Kidney epithelial cell (primary cell): ENCODE measurements around the gene AMN. TPM values are rescaled to one million over a fixed set of nuclear protein-coding genes. Genes with fewer than 3 reads are reported as not detected.

Experiments
- DNase-seq: peaks from one replicate; pipeline ENCODE4 v3.0.0-alpha.2; 2010; ENCODE audit warnings: low read depth
- H3K27me3 ChIP-seq: 2 replicates; pipeline ENCODE4 v1.6.0; 2011; ENCODE audit warnings: low read length; ENCODE audit not compliant: control insufficient read depth, insufficient read depth
- H3K36me3 ChIP-seq: 2 replicates; pipeline ENCODE4 v1.5.1; 2011; ENCODE audit warnings: low read length; ENCODE audit not compliant: control insufficient read depth, insufficient read depth
- H3K4me3 ChIP-seq: 2 replicates; pipeline ENCODE4 v1.5.1; 2011; ENCODE audit warnings: low read depth, mild to moderate bottlenecking, control low read depth, low read length
- total RNA-seq: library from RNA; depleted of rRNA; stranded (reverse); fragments of >200 nt; gene quantifications from 2 replicates; pipeline ENCODE4 v1.2.3, GENCODE V29; 2015
- TF ChIP-seq, protein P1 (sequence below): IDR thresholded peaks from 2 replicates; pipeline ENCODE4 v1.5.1; 2011; ENCODE audit warnings: mild to moderate bottlenecking, moderate library complexity, low read length, control low read depth, inconsistent platforms; ENCODE audit not compliant: insufficient read depth, poor library complexity, severe bottlenecking

Gene AMN
- total RNA-seq, 1 donor from 2014 or later: 0.54 TPM

DNA sequence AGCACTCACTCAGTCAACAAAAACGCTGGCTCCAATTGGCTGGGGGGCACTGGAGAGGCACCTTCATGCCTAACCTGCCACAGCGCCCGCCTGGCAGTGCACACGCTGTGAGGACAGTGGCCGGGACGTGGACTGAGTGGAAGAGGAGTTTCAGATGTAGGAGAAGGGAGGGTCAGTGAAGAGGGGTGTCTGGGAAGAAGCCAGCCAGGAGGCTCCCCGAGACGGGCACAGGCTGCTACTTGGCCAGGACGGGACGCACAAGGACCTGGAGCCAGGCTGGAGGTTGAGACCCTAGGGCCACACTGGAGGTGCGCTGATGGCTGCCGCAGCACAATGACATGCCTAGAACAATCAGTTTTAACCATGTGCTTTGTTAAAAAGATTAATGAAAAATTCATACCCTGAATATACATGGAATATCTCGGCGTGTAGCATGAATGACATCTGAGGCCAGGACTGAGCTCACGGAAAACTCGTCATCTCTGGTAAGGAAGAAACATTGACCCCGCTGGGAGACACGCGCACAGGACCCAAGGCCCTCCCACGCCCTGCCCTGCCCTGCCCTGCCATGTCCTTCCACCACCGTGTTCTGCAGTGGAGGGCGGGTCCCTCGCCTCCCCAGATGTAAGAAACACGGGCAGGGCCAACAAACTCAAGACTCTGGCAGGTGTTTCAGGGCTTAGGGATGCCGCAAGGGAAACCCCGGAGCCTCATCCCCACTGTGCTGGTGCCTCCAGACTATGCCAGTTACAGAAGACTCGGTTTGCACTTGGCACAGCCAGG lies 25.0 kb downstream of the AMN start:
- H3K27me3 ChIP-seq: no peaks in the 10 kb centered on the region
- no peak for DNase-seq
- TF ChIP-seq, protein P1, sequence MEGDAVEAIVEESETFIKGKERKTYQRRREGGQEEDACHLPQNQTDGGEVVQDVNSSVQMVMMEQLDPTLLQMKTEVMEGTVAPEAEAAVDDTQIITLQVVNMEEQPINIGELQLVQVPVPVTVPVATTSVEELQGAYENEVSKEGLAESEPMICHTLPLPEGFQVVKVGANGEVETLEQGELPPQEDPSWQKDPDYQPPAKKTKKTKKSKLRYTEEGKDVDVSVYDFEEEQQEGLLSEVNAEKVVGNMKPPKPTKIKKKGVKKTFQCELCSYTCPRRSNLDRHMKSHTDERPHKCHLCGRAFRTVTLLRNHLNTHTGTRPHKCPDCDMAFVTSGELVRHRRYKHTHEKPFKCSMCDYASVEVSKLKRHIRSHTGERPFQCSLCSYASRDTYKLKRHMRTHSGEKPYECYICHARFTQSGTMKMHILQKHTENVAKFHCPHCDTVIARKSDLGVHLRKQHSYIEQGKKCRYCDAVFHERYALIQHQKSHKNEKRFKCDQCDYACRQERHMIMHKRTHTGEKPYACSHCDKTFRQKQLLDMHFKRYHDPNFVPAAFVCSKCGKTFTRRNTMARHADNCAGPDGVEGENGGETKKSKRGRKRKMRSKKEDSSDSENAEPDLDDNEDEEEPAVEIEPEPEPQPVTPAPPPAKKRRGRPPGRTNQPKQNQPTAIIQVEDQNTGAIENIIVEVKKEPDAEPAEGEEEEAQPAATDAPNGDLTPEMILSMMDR: no peak
- H3K4me3 ChIP-seq: no peak overlapping the region
- H3K36me3 ChIP-seq: peaks cover 4% of the 10 kb centered on the region

DNA sequence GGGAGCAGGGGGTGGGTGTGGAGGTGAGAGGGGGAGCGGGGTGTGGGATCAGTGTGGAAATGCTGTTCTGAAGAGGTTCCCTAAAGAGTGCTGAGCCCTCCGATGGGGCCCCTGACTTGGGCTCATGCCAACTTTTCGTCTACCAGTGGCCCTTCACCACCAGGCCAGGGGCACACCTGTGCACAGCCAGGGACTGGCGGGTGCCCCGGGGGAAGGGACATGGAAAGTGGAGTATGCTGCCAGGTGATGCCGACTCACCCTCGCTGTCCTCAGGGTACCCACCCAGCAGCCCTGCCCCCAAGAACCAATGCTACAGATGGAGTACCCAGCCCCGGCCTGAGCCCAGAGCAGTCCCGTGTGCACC lies 26.2 kb downstream of the AMN start:
- H3K4me3 ChIP-seq: no peak overlapping the region
- H3K27me3 ChIP-seq: no peaks in the 10 kb centered on the region

DNA sequence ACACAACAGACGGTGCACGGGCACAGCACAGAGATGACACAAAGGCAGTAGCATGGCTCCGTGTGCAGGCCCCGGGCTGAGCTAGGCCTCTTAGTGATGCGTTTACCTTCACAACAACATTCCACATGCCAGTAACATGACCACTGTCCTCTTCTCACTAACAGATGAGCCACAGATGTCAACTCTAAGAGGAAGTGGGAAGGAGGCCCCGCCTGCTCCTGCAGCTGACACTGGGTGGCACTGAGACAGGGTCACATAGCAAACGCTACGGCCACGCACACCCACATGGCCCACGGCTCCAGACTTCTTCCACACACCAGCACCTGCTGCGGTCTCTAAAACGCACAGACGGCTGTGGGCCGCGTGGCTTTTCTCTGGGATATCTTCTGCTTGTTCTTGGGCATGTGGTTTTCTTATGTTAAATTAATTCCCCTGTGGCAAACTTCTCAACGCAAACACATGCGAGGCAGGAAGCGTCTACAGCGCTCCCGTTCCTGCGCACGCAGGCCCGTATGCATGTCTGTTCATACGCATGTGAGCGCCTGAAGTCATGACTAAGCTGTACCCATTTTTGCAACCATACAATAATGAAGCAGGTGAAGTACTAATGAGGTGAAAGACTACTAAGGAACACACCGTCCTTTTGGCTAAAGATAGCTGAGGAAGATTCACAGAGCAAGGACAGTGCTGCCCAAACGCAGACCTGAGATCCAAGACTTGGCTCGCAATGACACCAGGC lies 26.8 kb downstream of the AMN start:
- Histone ChIP-seq H3K27me3 (no peaks in the 10 kb centered on the region), H3K36me3 (peaks cover 5% of the 10 kb centered on the region), H3K4me3 (no peak overlapping the region)
- TF ChIP-seq, protein P1: no peak
- DNase-seq: no peak

More for the DNA sequence above, 26.2 kb downstream of the AMN start:
- H3K36me3 ChIP-seq: peaks cover 5% of the 10 kb centered on the region
- TF ChIP-seq, protein P1: no peak
- DNase-seq: no peak

DNA sequence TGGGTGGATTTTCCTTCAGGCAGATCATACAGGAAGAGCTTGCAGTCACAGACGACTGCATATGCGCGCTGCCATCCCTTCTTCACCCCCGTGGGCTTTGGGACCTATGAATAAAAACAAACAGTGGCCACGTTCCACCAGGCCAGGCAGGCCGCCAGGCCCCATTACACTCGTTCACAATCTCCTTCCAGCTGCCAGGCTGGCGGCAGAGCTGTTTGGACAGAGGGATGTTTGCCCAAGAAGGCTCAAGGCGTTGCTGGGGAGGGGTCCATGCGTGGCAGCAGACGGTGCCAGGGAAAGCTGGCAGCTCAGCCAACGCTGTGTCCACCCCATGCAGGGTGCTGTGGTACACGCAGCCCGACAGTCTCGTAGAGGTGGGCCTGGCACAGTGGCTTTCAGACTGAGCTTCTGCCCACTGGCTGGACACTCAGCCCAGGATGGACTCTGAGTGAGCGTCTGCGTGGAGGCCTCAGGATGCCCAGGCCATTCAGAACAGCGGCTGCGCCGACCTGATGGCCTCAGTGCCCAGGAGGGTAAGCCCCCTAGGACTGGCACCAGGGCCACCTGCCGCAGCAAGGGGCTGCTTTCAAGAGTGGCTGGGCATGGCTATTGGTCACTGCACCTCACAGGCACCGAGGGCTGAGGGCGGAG lies 27.5 kb downstream of the AMN start:
- H3K36me3 ChIP-seq: peaks cover 8% of the 10 kb centered on the region
- H3K4me3 ChIP-seq: no peak overlapping the region
- DNase-seq: no peak
- TF ChIP-seq, protein P1: no peak
- no peaks in the 10 kb centered on the region for H3K27me3 ChIP-seq

DNA sequence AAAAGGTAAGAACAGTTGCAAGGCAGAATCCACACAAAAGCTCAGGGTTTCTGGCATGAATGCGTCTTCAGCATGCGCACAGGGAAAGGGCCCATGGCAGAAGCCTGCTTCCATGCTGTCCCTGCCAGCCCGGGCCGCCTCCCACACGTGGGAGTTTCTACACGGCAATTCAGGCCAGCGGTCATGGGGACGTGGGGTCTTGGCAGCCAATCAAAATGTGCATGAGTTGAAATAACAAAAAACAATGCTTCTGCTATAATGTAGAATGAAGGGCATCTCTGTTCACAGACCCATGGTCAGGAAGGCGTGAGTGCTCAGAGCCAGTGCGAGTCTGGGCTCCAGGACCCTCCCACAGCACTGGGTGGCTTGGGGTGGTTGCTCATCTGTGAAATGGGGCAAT lies 28.6 kb downstream of the AMN start:
- Histone ChIP-seq H3K27me3 (no peaks in the 10 kb centered on the region), H3K36me3 (peaks cover 7% of the 10 kb centered on the region), H3K4me3 (no peak overlapping the region)
- TF ChIP-seq, protein P1: no peak
- no peak for DNase-seq
